ENCODE measurements around the gene PCDHGB4.

DNA sequence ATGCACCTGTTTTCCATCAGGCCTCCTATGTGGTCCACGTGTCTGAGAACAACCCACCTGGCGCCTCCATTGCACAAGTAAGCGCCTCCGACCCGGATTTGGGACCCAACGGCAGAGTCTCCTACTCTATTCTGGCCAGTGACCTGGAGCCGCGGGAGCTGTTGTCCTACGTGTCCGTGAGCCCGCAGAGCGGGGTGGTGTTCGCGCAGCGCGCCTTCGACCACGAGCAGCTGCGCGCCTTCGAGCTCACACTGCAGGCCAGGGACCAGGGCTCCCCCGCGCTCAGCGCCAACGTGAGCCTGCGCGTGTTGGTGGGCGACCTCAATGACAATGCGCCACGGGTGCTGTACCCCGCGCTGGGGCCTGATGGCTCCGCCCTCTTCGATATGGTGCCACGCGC is 35.9 kb upstream of the PCDHGB4 start:
- no peak for TF ChIP-seq POLR2A (IDR thresholded peaks at IDR 0.05)
- TF ChIP-seq, protein P1, sequence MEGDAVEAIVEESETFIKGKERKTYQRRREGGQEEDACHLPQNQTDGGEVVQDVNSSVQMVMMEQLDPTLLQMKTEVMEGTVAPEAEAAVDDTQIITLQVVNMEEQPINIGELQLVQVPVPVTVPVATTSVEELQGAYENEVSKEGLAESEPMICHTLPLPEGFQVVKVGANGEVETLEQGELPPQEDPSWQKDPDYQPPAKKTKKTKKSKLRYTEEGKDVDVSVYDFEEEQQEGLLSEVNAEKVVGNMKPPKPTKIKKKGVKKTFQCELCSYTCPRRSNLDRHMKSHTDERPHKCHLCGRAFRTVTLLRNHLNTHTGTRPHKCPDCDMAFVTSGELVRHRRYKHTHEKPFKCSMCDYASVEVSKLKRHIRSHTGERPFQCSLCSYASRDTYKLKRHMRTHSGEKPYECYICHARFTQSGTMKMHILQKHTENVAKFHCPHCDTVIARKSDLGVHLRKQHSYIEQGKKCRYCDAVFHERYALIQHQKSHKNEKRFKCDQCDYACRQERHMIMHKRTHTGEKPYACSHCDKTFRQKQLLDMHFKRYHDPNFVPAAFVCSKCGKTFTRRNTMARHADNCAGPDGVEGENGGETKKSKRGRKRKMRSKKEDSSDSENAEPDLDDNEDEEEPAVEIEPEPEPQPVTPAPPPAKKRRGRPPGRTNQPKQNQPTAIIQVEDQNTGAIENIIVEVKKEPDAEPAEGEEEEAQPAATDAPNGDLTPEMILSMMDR (IDR thresholded peaks at IDR 0.05 in 8 of 11, conservative IDR thresholded peaks at IDR 0.05 in 3 of 11) = no peak
